OCI-LY1 (cell line): ENCODE measurements around the gene CYTH3.
"Not testable (repeated sequence)": the region's sequence is repeated elsewhere in the genome, so short reads cannot be mapped to it uniquely, and the experiment has no call there.

Experiments used
- H2AFZ ChIP-seq: fragments of 200-600 bp; sonication (generic), shearing (Covaris generic); 2 replicates; pipeline ENCODE4 v1.6.0; 2014; ENCODE audit warnings: antibody characterized with exemption, mild to moderate bottlenecking, low read length
- H3F3A ChIP-seq: fragments of 200-600 bp; sonication (generic), shearing (Covaris generic); 2 replicates; pipeline ENCODE4 v1.6.0; 2014; ENCODE audit warnings: mild to moderate bottlenecking, antibody characterized with exemption, low read length, moderate library complexity; ENCODE audit not compliant: insufficient read depth
- H3K27ac ChIP-seq: fragments of 200-600 bp; sonication (generic); 2 replicates; pipeline ENCODE4 v1.5.1; 2014; ENCODE audit warnings: low read length, mixed run types, mild to moderate bottlenecking, low read depth; ENCODE audit not compliant: poor library complexity, severe bottlenecking
- H3K27me3 ChIP-seq: fragments of 200-600 bp; sonication (generic); 2 replicates; pipeline ENCODE4 v1.6.0; 2014; ENCODE audit warnings: antibody characterized with exemption, mild to moderate bottlenecking, low read length, moderate library complexity; ENCODE audit not compliant: insufficient read depth
- H3K36me3 ChIP-seq: fragments of 200-600 bp; sonication (generic); 2 replicates; pipeline ENCODE4 v1.6.1; 2014; ENCODE audit warnings: mild to moderate bottlenecking, antibody characterized with exemption, low read length, moderate library complexity, mixed read lengths; ENCODE audit not compliant: insufficient read depth
- H3K4me1 ChIP-seq: fragments of 200-600 bp; sonication (generic); 2 replicates; pipeline ENCODE4 v1.5.1; 2014; ENCODE audit warnings: mild to moderate bottlenecking, low read length, moderate library complexity; ENCODE audit not compliant: insufficient read depth, severe bottlenecking
- H3K4me2 ChIP-seq: fragments of 200-600 bp; sonication (generic), shearing (Covaris generic); 2 replicates; pipeline ENCODE4 v1.6.1; 2014; ENCODE audit warnings: low read length
- H3K4me3 ChIP-seq: fragments of 200-600 bp; sonication (generic); 2 replicates; pipeline ENCODE4 v1.5.1; 2014; ENCODE audit warnings: low read length, low read depth, mild to moderate bottlenecking, mixed read lengths; ENCODE audit not compliant: poor library complexity, severe bottlenecking
- H3K79me2 ChIP-seq: fragments of 200-600 bp; shearing (Covaris generic); 2 replicates; pipeline ENCODE4 v1.6.1; 2016; ENCODE audit warnings: mixed run types, low read length, mixed read lengths; ENCODE audit not compliant: insufficient read depth
- H3K9ac ChIP-seq: fragments of 200-600 bp; sonication (generic), shearing (Covaris generic); 2 replicates; pipeline ENCODE4 v1.6.1; 2014; ENCODE audit warnings: mild to moderate bottlenecking, low read length, mixed read lengths
- H3K9me2 ChIP-seq: fragments of 200-600 bp; sonication (generic), shearing (Covaris generic); 2 replicates; pipeline ENCODE4 v1.6.1; 2014; ENCODE audit warnings: low read depth, mild to moderate bottlenecking, low read length, mixed read lengths
- H3K9me3 ChIP-seq: fragments of 200-600 bp; shearing (Covaris generic); 2 replicates; pipeline ENCODE4 v1.6.1; 2014; ENCODE audit warnings: low read length, mixed read lengths
- H4K20me1 ChIP-seq: fragments of 200-600 bp; sonication (generic), shearing (Covaris generic); 2 replicates; pipeline ENCODE4 v1.6.0; 2016; ENCODE audit warnings: mild to moderate bottlenecking, low read length; ENCODE audit not compliant: insufficient read depth
- CTCF ChIP-seq: fragments of 200-600 bp; sonication (generic), shearing (Covaris generic); IDR thresholded peaks from 2 replicates; pipeline ENCODE4 v1.5.1; 2017; ENCODE audit warnings: mild to moderate bottlenecking, antibody characterized with exemption, low read length, moderate library complexity, mixed read lengths
- EZH2 ChIP-seq: fragments of 200-600 bp; sonication (generic), shearing (Covaris generic); IDR thresholded peaks from 2 replicates; pipeline ENCODE4 v1.8.0; 2017; ENCODE audit warnings: borderline replicate concordance, mixed run types, mild to moderate bottlenecking, antibody characterized with exemption, low read length, moderate library complexity, mixed read lengths

The CYTH3 gene

GRCh38 chr7:6228361-6229229 is 43.8 kb downstream of the CYTH3 start:
- Histone ChIP-seq H3K9ac (no peak overlapping the region), H3K4me3 (no peak overlapping the region), H4K20me1 (no peaks in the 10 kb centered on the region), H3K27ac (no peak overlapping the region), H3K79me2 (no peaks in the 10 kb centered on the region), H3K27me3 (0 out of 2 replicates have a peak, but pooled peaks cover 5% of the 10 kb centered on the region), H2AFZ (no peak overlapping the region), H3K36me3 (no peaks in the 10 kb centered on the region), H3F3A (no peaks in the 10 kb centered on the region), H3K9me3 (no peaks in the 10 kb centered on the region), H3K4me2 (no peak overlapping the region), H3K4me1 (no peaks in the 10 kb centered on the region), H3K9me2 (no peaks in the 10 kb centered on the region)
- TF ChIP-seq EZH2 (no peak), CTCF (no peak)

GRCh38 chr7:6227294-6227846 is 45.1 kb downstream of the CYTH3 start:
- Histone ChIP-seq H3F3A (no peaks in the 10 kb centered on the region), H3K4me1 (no peaks in the 10 kb centered on the region), H3K4me2 (no peak overlapping the region), H3K79me2 (no peaks in the 10 kb centered on the region), H3K9me3 (no peaks in the 10 kb centered on the region), H3K9me2 (no peaks in the 10 kb centered on the region), H3K4me3 (no peak overlapping the region), H4K20me1 (no peaks in the 10 kb centered on the region), H3K27me3 (0 out of 2 replicates have a peak, but pooled peaks cover 5% of the 10 kb centered on the region), H3K27ac (no peak overlapping the region), H3K9ac (no peak overlapping the region), H3K36me3 (no peaks in the 10 kb centered on the region), H2AFZ (no peak overlapping the region)
- TF ChIP-seq EZH2 (no peak), CTCF (no peak)

GRCh38 chr7:6226194-6226799 is 46.1 kb downstream of the CYTH3 start:
- Histone ChIP-seq H3K4me2 (no peak overlapping the region), H3K4me1 (no peaks in the 10 kb centered on the region), H3K27me3 (no peaks in the 10 kb centered on the region), H3K27ac (no peak overlapping the region), H3K36me3 (no peaks in the 10 kb centered on the region), H3K79me2 (no peaks in the 10 kb centered on the region), H4K20me1 (no peaks in the 10 kb centered on the region), H3K4me3 (no peak overlapping the region), H2AFZ (no peak overlapping the region), H3F3A (no peaks in the 10 kb centered on the region), H3K9me3 (no peaks in the 10 kb centered on the region), H3K9ac (no peak overlapping the region), H3K9me2 (no peaks in the 10 kb centered on the region)
- TF ChIP-seq EZH2, result no peak
- no peak for TF ChIP-seq CTCF

GRCh38 chr7:6223411-6223810 is 49.0 kb downstream of the CYTH3 start:
- not testable (repeated sequence) for H3K27ac ChIP-seq, H2AFZ ChIP-seq, H3K4me3 ChIP-seq, H3K27me3 ChIP-seq, H3K4me1 ChIP-seq, H3K4me2 ChIP-seq, H4K20me1 ChIP-seq, H3K9ac ChIP-seq, H3K9me2 ChIP-seq, H3K9me3 ChIP-seq, H3F3A ChIP-seq, H3K79me2 ChIP-seq, H3K36me3 ChIP-seq

- H3K27me3 ChIP-seq, H3K9me3 ChIP-seq, H3K4me2 ChIP-seq, H3K79me2 ChIP-seq, H3K9me2 ChIP-seq, H3K36me3 ChIP-seq, H3K4me1 ChIP-seq, H3K9ac ChIP-seq, H3K27ac ChIP-seq, H4K20me1 ChIP-seq, H3K4me3 ChIP-seq, H3F3A ChIP-seq, H2AFZ ChIP-seq: not testable (repeated sequence)
These were observed 49.4 kb downstream of the CYTH3 start for GRCh38 chr7:6223010-6223409.
